Stimulated activated CD4-positive, alpha-beta T cell treated with anti-CD3 and anti-CD28 coated beads, Interleukin-12 subunit alpha, Interleukin-12 subunit beta, amount 100 ng/mL, for 48 hours (primary cell): ENCODE measurements around the gene THBS2.
"Not testable (repeated sequence)": the region's sequence is repeated elsewhere in the genome, so short reads cannot be mapped to it uniquely, and the experiment has no call there.

Experiments used
- DNase-seq, 3 donors: peaks; one replicate each; pipeline ENCODE4 v3.0.0-alpha.2; 2020; ENCODE audit warnings: low read depth in 2 of 3, low spot score in 1 of 3

Gene THBS2

GRCh38 chr6:169253337-169254238 lies at the start of gene THBS2:
TSS of gene THBS2 (minus strand) at chr6:169253846. CDS start at chr6:169250784, 3,062 bp downstream.
- no peak for DNase-seq

- DNase-seq, result no peak
Observed at GRCh38 chr6:169302716-169303115, 49.1 kb upstream of the THBS2 start.

GRCh38 chr6:169302255-169302654 lies 48.6 kb upstream of the THBS2 start:
- DNase-seq, result no peak

- no peak for DNase-seq
Observed at GRCh38 chr6:169300916-169301315, 47.3 kb upstream of the THBS2 start.

GRCh38 chr6:169298626-169299025 lies 45.0 kb upstream of the THBS2 start:
- DNase-seq, result not testable (repeated sequence)

GRCh38 chr6:169296622-169297021 lies 43.0 kb upstream of the THBS2 start:
- no peak for DNase-seq

GRCh38 chr6:169296170-169296569 lies 42.5 kb upstream of the THBS2 start:
- no peak for DNase-seq

GRCh38 chr6:169293196-169293595 lies 39.5 kb upstream of the THBS2 start:
- no peak for DNase-seq

- no peak for DNase-seq
Observed at GRCh38 chr6:169292338-169293124, 38.9 kb upstream of the THBS2 start.

GRCh38 chr6:169291646-169292337 lies 38.1 kb upstream of the THBS2 start:
- DNase-seq, result no peak

- no peak for DNase-seq
Observed at GRCh38 chr6:169291148-169291547, 37.5 kb upstream of the THBS2 start.

- DNase-seq, result no peak
Observed at GRCh38 chr6:169289619-169290339, 36.1 kb upstream of the THBS2 start.

GRCh38 chr6:169289257-169289618 lies 35.6 kb upstream of the THBS2 start:
- no peak for DNase-seq

- no peak for DNase-seq
Observed at GRCh38 chr6:169288591-169288990, 34.9 kb upstream of the THBS2 start.

GRCh38 chr6:169287675-169288074 lies 34.0 kb upstream of the THBS2 start:
- DNase-seq, result no peak

GRCh38 chr6:169286961-169287360 lies 33.3 kb upstream of the THBS2 start:
- DNase-seq, result no peak

- no peak for DNase-seq
Observed at GRCh38 chr6:169285165-169285564, 31.5 kb upstream of the THBS2 start.

GRCh38 chr6:169283924-169284323 lies 30.3 kb upstream of the THBS2 start:
- no peak for DNase-seq

- DNase-seq, result no peak
Observed at GRCh38 chr6:169282043-169282442, 28.4 kb upstream of the THBS2 start.

GRCh38 chr6:169277619-169278018 lies 24.0 kb upstream of the THBS2 start:
- no peak for DNase-seq

GRCh38 chr6:169274781-169275180 lies 21.1 kb upstream of the THBS2 start:
- DNase-seq, result no peak
